A549 (cell line): Measurements from ENCODE around the gene SPIB. TPM values are rescaled to one million over a fixed set of nuclear protein-coding genes. Genes with fewer than 3 reads are reported as not detected.

Experiments
- ATAC-seq, 2 experiments: fragments of 200-7000 bp in 1 of 2; fragments of >200 bp in 1 of 2; cut with Nextera tagmentation in 1 of 2; cut with Tn5 transposase in 1 of 2; 3 replicates each; pipeline versions ENCODE4 v1.8.0 to v1.9.1; 2018 to 2020; ENCODE audit warnings: mild to moderate bottlenecking in 1 of 2, moderate library complexity in 1 of 2
- CTCF ChIA-PET: fragments of 300-600 bp; sonication (Branson Sonifier 250); formaldehyde crosslinking; extraction: SDS; loops from one replicate; lab custom pipeline; 2021; ENCODE audit warnings: antibody characterized with exemption, inconsistent platforms; lab: Yijun Ruan, JAX
- POLR2A ChIA-PET: fragments of 350-600 bp; formaldehyde crosslinking; extraction: SDS; loops from one replicate; lab custom pipeline; 2021; ENCODE audit warnings: antibody characterized with exemption, inconsistent platforms; lab: Yijun Ruan, JAX
- DNase-seq, 2 experiments: peaks; one replicate each; pipeline versions ENCODE4 v3.0.0 to v3.0.0-alpha.2; 2011 to 2016; ENCODE audit warnings: low read depth in 1 of 2, low spot score in 1 of 2
- FAIRE-seq: peaks from 2 replicates; lab custom pipeline; 2011; peaks lifted over from hg19 to GRCh38; lab: Jason Lieb, UNC
- H3K27ac ChIP-seq, 2 experiments: fragments of >200 bp; sonication (Bioruptor Twin); formaldehyde crosslinking; 3 replicates each; pipeline ENCODE4 v1.5.1; 2016 to 2017
- H3K4me1 ChIP-seq: fragments of >200 bp; sonication (Bioruptor Twin); formaldehyde crosslinking; 3 replicates; pipeline ENCODE4 v1.6.1; 2016
- H3K4me2 ChIP-seq: fragments of >200 bp; sonication (Bioruptor Twin); formaldehyde crosslinking; 3 replicates; pipeline ENCODE4 v1.6.1; 2016
- H3K4me3 ChIP-seq: fragments of >200 bp; sonication (Bioruptor Twin); formaldehyde crosslinking; 3 replicates; pipeline ENCODE4 v1.5.1; 2016
- H3K9me3 ChIP-seq: fragments of >200 bp; sonication (Bioruptor Twin); formaldehyde crosslinking; 3 replicates; pipeline ENCODE4 v1.6.1; 2016
- CBX8 ChIP-seq: fragments of 200-600 bp; sonication (generic); IDR thresholded peaks from 2 replicates; pipeline ENCODE4 v1.6.1; 2016
- CHD2 ChIP-seq: fragments of 150-350 bp; IDR thresholded peaks from 2 replicates; pipeline ENCODE4 v1.6.1; 2014; ENCODE audit warnings: low read length; ENCODE audit not compliant: partially characterized antibody
- EP300 ChIP-seq, 2 experiments: fragments of >200 bp; sonication (Bioruptor Twin); formaldehyde crosslinking; IDR thresholded peaks; 2 replicates in 1 of 2; 3 replicates in 1 of 2; pipeline ENCODE4 v1.6.1; 2016 to 2017
- JUN ChIP-seq, 2 experiments: fragments of >200 bp; sonication (Bioruptor Twin); formaldehyde crosslinking; IDR thresholded peaks; 2 replicates in 1 of 2; 3 replicates in 1 of 2; pipeline ENCODE4 v1.6.1; 2016 to 2017
- MYC ChIP-seq: IDR thresholded peaks from 2 replicates; pipeline ENCODE4 v1.6.1; 2012; ENCODE audit warnings: mild to moderate bottlenecking, inconsistent platforms, low read length, improper control_type of control experiment, borderline replicate concordance
- NPAS2 ChIP-seq: fragments of 250-450 bp; sonication (Bioruptor Pico); IDR thresholded peaks from 2 replicates; pipeline ENCODE4 v1.8.0; 2022; ENCODE audit warnings: mild to moderate bottlenecking, moderate library complexity, borderline replicate concordance
- NR3C1 ChIP-seq: fragments of >200 bp; sonication (Bioruptor Twin); formaldehyde crosslinking; IDR thresholded peaks from 3 replicates; pipeline ENCODE4 v1.6.1; 2017
- PHF8 ChIP-seq: fragments of 200-600 bp; sonication (generic); IDR thresholded peaks from 2 replicates; pipeline ENCODE4 v1.6.1; 2016; ENCODE audit warnings: low read depth, mild to moderate bottlenecking, antibody characterized with exemption, moderate library complexity, borderline replicate concordance
- POLR2AphosphoS2 ChIP-seq: conservative IDR thresholded peaks from 2 replicates; pipeline ENCODE4 v1.6.1; 2012; ENCODE audit warnings: low read length, improper control_type of control experiment, inconsistent platforms
- RCOR1 ChIP-seq: fragments of 150-350 bp; IDR thresholded peaks from 2 replicates; pipeline ENCODE4 v1.6.1; 2014; ENCODE audit warnings: antibody characterized with exemption, low read length, low read depth
- RFX5 ChIP-seq: fragments of 450-650 bp; IDR thresholded peaks from 2 replicates; pipeline ENCODE4 v1.7.1; 2014; ENCODE audit warnings: antibody characterized with exemption, mild to moderate bottlenecking, moderate library complexity
- RNF2 ChIP-seq: fragments of 200-600 bp; sonication (generic); IDR thresholded peaks from 2 replicates; pipeline ENCODE4 v1.6.1; 2016; ENCODE audit warnings: low read depth, mild to moderate bottlenecking, antibody characterized with exemption, moderate library complexity, borderline replicate concordance
- SREBF2 ChIP-seq: fragments of 450-650 bp; IDR thresholded peaks from 2 replicates; pipeline ENCODE4 v1.6.1; 2014; ENCODE audit warnings: mild to moderate bottlenecking, moderate library complexity
- TP53 ChIP-seq: fragments of 250-450 bp; sonication (Bioruptor Pico); IDR thresholded peaks from 2 replicates; pipeline ENCODE4 v1.5.0; 2021; ENCODE audit warnings: mild to moderate bottlenecking, moderate library complexity
- ZC3H11A ChIP-seq: fragments of 450-650 bp; IDR thresholded peaks from 2 replicates; pipeline ENCODE4 v1.6.1; 2014; ENCODE audit warnings: antibody characterized with exemption, mild to moderate bottlenecking
- WGBS: methylation state at CpG from one replicate; pipeline ENCODE4 v1.1.6; 2017; ENCODE audit errors: missing lambda C conversion rate; 5-methylcytosine and 5-hydroxymethylcytosine counted together
- polyA plus RNA-seq, 4 experiments: library from polyadenylated mRNA; depleted of rRNA in 3 of 4; stranded (reverse); fragments of >200 nt; fragmentation: RNase III in 1 of 4; extraction: RNeasy Plus Mini Kit Qiagen cat#74134 plus additional on column Dnase treatment in 1 of 4; gene quantifications; 2 replicates in 3 of 4; 3 replicates in 1 of 4; pipeline ENCODE4 v1.2.3, GENCODE V29; 2011 to 2017
- TF ChIP-seq, protein P1 (sequence below): fragments of >200 bp; sonication (Bioruptor Twin); formaldehyde crosslinking; IDR thresholded peaks from 3 replicates; pipeline ENCODE4 v1.6.1; 2016
- TF ChIP-seq, protein P2 (sequence below): fragments of 200-600 bp; sonication (generic); IDR thresholded peaks from 2 replicates; pipeline ENCODE4 v1.6.1; 2016; ENCODE audit warnings: antibody characterized with exemption, mild to moderate bottlenecking, moderate library complexity
- TF ChIP-seq, protein P3 (sequence below): IDR thresholded peaks from 2 replicates; pipeline ENCODE4 v1.6.1; 2012
- TF ChIP-seq, protein P4 (sequence below): fragments of 450-650 bp; IDR thresholded peaks from 2 replicates; pipeline ENCODE4 v1.6.1; 2014; ENCODE audit warnings: antibody characterized with exemption

SPIB gene
- polyA plus RNA-seq, 2 of the 4 experiments (the other 2 are of a cell fraction) = 0.03 TPM; not detected in 1

- peak overlapping the region; percentile 67; the same call in 2 of the 3 replicates for H3K4me3 ChIP-seq
- H3K9me3 ChIP-seq = no peaks in the 10 kb centered on the region
- WGBS = 44% methylated on average over 13 of the region's 13 CpGs
- ChIA-PET POLR2A (no interaction called here), CTCF (interaction anchor here (0.9 to 3.5 kb wide), 4 partner anchors 16 to 74 kb away, joined by 3 to 19 read pairs (median 3); no protein-coding TSS in a partner anchor)
- DNase-seq (no peak), ATAC-seq (no peak), FAIRE-seq (no peak)
- TF ChIP-seq TP53 (CRISPR knock-in tag) (no peak), ZC3H11A (no peak), SREBF2 (no peak), NPAS2 (no peak)
- TF ChIP-seq, protein P1, sequence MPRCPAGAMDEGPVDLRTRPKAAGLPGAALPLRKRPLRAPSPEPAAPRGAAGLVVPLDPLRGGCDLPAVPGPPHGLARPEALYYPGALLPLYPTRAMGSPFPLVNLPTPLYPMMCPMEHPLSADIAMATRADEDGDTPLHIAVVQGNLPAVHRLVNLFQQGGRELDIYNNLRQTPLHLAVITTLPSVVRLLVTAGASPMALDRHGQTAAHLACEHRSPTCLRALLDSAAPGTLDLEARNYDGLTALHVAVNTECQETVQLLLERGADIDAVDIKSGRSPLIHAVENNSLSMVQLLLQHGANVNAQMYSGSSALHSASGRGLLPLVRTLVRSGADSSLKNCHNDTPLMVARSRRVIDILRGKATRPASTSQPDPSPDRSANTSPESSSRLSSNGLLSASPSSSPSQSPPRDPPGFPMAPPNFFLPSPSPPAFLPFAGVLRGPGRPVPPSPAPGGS = no peak
- H3K4me2 ChIP-seq = peak overlapping the region; percentile 96
- H3K27ac ChIP-seq = no peak overlapping the region; a peak in 1 of 6 replicates
- peaks cover 11% of the 10 kb centered on the region for H3K4me1 ChIP-seq
These were observed 12.2 kb downstream of the SPIB start for GRCh38 chr19:50430888-50431342.

DNA sequence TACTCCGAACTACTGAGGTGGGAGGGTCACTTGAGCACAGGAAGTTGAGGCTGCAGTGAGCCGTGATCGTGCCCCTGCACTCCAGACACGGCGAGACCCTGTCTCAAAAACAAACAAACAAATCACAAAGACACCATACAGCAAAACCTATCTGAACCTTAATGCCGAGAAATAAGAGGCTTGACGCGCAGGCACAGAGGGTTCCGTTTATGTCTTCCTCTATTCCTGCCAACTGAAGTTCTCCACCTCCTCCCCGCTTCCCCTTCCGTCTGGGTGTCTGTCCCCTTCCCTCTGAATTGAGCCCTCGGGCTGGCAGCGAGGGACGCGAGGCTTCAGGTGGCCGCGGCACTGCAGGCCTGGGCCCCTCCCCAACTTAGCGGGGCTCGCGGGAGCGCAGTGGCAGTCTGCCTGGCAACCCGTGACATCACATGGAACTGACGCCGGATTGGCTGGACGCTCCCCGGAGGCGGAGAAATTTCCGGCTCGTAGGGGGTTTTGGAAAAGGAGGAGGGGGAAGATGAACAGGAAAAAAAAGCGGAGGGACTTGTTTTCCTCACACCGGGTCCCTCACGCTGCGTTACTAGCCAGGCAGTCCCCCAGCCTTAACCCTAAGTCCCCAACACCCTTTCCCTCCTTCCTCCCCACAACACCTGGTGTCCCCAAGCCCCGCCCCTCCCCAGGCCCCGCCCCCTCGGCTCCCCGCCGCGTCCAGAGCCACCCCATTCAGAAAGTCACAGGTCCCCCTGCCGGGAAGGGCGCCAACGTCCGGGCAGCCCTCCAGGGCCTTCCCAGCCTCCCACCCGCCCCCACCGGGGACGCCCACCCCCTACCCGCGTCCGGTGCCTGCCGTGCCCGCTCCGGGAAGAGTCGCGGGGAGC lies 12.8 kb downstream of the SPIB start:
- WGBS = 8% methylated on average over 33 of the region's 54 CpGs
- peak overlapping the region; percentile 67 for H3K4me3 ChIP-seq
- FAIRE-seq = no peak
- POLR2A ChIA-PET = no interaction called here
- ATAC-seq = peak; percentile 83 to 95
- TF ChIP-seq NR3C1 (no peak), MYC (no peak), CHD2 (peak; percentile 80), CBX8 (no peak), EP300 (IDR thresholded peaks at IDR 0.05) (no peak), RFX5 (peak; percentile 100), PHF8 (peak; percentile 32; the same call in 1 of the 2 replicates), RCOR1 (no peak), JUN (IDR thresholded peaks at IDR 0.05) (0 out of 5 replicates have a peak, but pooled peaks of 1 of the 2 experiments have one; percentile 17), RNF2 (0 out of 2 replicates have a peak, but pooled peaks have one; percentile 39), POLR2AphosphoS2 (no peak)
- TF ChIP-seq, protein P2, sequence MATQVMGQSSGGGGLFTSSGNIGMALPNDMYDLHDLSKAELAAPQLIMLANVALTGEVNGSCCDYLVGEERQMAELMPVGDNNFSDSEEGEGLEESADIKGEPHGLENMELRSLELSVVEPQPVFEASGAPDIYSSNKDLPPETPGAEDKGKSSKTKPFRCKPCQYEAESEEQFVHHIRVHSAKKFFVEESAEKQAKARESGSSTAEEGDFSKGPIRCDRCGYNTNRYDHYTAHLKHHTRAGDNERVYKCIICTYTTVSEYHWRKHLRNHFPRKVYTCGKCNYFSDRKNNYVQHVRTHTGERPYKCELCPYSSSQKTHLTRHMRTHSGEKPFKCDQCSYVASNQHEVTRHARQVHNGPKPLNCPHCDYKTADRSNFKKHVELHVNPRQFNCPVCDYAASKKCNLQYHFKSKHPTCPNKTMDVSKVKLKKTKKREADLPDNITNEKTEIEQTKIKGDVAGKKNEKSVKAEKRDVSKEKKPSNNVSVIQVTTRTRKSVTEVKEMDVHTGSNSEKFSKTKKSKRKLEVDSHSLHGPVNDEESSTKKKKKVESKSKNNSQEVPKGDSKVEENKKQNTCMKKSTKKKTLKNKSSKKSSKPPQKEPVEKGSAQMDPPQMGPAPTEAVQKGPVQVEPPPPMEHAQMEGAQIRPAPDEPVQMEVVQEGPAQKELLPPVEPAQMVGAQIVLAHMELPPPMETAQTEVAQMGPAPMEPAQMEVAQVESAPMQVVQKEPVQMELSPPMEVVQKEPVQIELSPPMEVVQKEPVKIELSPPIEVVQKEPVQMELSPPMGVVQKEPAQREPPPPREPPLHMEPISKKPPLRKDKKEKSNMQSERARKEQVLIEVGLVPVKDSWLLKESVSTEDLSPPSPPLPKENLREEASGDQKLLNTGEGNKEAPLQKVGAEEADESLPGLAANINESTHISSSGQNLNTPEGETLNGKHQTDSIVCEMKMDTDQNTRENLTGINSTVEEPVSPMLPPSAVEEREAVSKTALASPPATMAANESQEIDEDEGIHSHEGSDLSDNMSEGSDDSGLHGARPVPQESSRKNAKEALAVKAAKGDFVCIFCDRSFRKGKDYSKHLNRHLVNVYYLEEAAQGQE = peak; percentile 67
- TF ChIP-seq, protein P3, sequence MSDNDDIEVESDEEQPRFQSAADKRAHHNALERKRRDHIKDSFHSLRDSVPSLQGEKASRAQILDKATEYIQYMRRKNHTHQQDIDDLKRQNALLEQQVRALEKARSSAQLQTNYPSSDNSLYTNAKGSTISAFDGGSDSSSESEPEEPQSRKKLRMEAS = 0 out of 2 replicates have a peak, but pooled peaks have one; percentile 17
- TF ChIP-seq, protein P4, sequence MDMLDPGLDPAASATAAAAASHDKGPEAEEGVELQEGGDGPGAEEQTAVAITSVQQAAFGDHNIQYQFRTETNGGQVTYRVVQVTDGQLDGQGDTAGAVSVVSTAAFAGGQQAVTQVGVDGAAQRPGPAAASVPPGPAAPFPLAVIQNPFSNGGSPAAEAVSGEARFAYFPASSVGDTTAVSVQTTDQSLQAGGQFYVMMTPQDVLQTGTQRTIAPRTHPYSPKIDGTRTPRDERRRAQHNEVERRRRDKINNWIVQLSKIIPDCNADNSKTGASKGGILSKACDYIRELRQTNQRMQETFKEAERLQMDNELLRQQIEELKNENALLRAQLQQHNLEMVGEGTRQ = 0 out of 2 replicates have a peak, but pooled peaks have one; percentile 12
- TF ChIP-seq, all 56 proteins: peak for 8
- peak overlapping the region; percentile 65 to 88 for H3K27ac ChIP-seq
- CTCF ChIA-PET = interaction anchor here (0.9 to 3.5 kb wide), 6 partner anchors 16 to 74 kb away, joined by 3 to 19 read pairs (median 4); no protein-coding TSS in a partner anchor
- DNase-seq = peak; percentile 72 to 90
- H3K9me3 ChIP-seq = no peaks in the 10 kb centered on the region
- H3K4me2 ChIP-seq = peak overlapping the region; percentile 96
- peaks cover 11% of the 10 kb centered on the region for H3K4me1 ChIP-seq
